ENCODE measurements around the gene CORO2A.
"Not testable (repeated sequence)": the region's sequence is repeated elsewhere in the genome, so short reads cannot be mapped to it uniquely, and the experiment has no call there.

The CORO2A gene

DNA sequence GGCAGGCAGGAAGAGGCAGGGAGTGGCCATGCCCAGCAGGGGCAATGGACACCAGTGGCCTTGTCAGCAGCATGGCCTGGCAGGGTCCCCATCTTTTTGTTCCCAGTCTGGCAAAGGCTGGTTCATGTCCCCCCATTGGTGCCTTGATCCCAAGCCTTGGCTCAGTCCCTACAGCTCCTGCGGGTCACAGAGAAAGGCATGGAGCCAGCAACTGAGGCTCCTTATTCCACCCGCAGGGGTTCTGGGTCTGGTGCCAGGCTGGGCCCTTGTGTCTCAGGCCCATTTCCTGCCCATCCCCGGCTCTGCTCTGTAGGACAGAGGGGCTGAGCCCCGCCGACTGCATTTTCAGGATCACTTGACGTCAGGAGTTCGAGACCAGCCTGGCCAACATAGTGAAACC lies 87.4 kb downstream of the CORO2A start:
- DNase-seq (ENCODE audit: low read depth): no peak

DNA sequence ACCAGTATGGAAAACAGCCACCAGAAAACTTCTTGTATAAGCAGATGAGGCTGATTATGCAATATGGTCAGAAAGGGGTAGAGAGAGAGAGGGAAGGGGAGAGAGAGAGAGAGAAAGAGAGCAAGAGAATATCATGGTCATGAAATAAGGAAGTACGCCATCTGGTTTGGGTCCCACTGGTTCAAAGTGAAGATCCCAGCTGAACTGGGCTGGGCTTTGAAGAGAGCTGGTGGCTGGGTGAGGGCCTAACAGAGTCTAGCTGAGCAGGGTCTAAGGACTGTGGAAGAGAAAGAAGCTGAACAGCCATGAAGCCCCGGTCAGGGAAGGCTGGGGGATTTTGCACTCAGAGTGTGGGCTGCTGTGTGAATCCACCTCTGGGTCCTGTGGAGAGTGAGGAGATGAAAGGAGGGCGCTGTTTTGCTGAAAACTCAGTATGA lies 88.0 kb downstream of the CORO2A start:
- no peak for DNase-seq (ENCODE audit: low read depth)

DNA sequence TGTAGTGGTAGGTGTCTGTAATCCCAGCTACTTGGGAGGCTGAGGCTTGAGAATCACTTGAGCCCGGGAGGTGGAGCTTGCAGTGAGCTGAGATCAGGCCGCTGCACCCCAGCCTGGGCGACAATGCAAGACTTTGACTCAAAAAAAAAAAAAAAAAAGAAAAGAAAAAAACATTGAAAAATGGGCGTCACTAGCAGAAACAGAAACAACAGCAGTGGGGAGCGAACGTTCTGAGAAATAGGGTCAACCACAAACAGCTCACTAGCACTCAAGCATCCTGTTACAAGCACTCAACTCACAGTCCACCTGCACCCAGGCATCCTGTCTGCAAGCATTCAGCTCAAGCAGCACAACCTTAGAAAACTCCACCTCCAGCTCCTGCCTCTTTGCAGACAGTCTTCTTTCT lies 90.6 kb downstream of the CORO2A start:
- DNase-seq (ENCODE audit: low read depth): no peak

DNA sequence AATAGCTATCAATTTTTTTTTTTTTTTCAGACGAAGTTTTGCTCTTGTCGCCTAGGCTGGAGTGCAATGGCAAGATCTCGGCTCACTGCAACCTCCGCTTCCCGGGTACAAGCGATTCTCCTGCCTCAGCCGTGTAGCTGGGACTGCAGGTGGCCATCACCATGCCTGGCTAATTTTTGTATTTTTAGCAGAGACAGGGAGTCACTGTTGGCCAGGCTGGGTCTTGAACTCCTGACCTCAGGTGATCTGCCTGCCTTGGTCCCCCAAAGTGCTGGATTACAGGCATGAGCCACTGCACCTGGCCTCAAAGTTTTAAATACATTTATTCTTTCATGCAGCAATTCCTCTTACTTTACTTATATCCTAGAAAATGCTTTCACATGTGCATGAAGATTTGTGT lies 91.0 kb downstream of the CORO2A start:
- DNase-seq (ENCODE audit: low read depth): no peak

DNA sequence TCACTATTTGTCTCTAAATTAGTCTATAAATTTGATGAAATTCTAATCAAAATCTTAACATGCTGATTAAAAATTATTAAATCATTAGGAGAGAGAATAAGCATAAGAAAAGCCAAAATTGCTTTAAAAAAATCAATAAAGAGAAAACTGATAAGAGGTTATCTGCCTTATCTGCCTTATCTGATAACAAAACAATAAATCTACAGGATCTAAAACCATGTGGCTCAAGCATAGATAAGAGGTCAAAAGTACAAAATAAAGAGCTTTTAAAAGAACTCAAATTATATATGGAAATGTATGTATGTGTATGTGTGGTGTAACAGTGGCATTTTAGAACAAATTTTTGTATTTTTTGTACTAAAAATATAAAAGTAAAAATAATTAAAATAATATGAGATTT lies 92.0 kb downstream of the CORO2A start:
- no peak for DNase-seq (ENCODE audit: low read depth)

DNA sequence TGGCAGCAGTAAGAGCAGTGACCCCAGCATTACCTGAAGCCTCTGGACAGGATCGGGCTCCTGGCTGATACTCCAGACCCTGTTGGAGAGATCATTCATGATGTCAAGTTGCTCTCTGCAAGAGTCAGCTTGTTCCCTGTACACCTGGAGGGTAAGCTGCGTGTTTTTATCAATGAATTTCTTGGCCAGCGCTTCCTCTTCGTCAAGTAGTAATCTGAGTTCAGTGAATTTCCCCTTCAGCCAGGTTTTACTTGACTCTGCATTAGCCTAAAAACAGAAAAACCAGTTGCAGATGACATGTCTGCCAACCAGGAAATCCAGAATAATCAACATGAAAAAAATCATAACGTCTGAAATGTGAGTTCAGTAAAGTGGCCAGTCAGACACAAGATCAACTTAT lies 92.5 kb downstream of the CORO2A start:
- no peak for DNase-seq (ENCODE audit: low read depth)

DNA sequence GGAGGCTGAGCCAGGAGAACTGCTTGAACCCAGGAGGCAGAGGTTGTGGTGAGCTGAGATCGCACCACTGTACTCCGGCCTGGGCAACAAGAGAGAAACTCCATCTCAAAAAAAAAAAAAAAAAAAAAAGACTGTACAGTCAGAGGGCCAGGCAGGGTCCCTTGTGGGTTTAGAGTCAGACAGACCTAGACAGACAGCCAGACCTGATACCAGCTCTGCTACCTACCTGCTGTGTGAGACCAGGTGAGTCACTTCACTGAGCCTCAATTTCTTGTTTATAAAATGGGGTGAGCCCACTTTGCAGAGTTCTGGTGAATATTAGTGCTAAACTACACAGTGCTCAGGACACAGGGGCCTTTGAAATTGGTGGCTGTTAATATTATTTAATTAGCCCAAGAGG lies 93.1 kb downstream of the CORO2A start:
- DNase-seq (ENCODE audit: low read depth): no peak

DNA sequence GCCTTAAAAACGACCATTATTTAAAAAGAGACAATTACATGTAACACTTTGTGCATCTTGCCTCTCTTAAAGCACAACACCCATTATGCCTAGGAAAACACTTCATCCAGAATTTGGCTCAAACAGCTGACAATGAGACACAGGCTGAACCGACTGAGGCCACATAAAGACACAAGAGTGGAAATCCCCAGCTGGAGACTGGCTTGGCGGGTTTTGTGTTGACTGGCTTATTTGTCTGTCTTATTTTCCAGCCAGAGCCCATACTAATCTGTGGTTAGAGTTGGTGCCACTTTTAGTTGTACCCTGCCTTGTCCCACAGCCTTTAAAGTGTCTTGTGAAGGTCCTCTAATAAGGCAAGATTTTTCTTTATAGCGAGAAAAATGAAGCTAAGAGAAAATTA lies 94.6 kb downstream of the CORO2A start:
- no peak for DNase-seq (ENCODE audit: low read depth)

DNA sequence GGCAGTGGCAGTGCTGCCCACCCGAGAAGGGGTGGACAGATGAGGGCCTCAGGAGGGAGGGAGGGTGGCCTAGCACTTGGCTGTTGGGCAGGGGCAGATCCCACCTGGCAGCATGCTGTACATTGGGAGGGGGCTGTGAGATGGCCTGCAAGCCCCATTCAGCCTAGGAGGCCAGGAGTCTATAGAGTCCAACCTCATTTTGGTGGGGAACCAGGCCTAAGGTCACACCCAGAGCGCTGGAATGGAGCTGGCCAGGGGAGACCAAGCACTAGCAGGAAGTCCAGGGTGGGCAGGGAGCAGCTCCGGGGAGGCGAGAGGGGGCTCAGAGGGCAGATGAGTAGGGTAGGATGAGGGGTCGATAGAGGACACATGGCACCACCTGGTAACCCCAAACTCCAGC lies 96.3 kb downstream of the CORO2A start:
- no peak for DNase-seq (ENCODE audit: low read depth)

DNA sequence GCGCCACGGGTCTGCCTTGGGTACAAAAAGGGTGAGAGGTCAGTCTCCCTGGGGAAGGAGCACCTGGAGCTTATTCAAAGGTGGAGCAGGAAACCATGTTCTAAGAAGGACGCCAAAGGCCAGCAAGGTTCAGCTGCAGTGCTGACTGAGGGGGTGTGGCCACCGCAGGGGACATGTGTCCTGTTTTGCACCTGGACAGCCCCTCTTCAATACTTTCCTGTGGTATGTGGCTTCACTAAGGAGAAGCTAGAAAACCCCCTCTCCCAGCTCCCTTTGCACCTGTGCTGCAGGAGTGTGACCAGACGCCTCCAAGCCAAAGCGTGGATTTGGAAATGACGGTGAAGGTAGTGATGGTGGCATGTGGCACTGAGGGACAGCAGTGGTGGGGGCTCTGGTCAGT lies 97.0 kb downstream of the CORO2A start:
- DNase-seq (ENCODE audit: low read depth): no peak

DNA sequence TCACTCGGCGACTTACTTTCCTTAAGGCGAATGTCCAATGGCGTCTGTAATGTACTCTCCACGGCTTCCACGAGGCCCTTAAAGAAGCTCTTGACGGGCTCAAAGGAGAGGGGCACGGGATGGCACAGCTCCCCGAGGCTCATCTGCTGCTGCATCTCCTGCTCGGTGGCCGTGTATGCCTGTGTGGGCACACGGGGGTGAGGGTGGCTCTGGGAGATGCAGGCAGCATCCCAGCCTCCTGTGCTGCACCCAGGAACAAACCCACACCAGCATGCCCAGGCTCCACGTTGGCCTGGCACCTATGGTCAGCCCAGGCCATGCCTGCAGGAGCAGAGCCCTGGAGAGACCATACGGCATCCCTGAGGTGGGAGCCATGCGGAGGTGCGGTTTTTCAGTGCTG lies 97.6 kb downstream of the CORO2A start:
- no peak for DNase-seq (ENCODE audit: low read depth)

DNA sequence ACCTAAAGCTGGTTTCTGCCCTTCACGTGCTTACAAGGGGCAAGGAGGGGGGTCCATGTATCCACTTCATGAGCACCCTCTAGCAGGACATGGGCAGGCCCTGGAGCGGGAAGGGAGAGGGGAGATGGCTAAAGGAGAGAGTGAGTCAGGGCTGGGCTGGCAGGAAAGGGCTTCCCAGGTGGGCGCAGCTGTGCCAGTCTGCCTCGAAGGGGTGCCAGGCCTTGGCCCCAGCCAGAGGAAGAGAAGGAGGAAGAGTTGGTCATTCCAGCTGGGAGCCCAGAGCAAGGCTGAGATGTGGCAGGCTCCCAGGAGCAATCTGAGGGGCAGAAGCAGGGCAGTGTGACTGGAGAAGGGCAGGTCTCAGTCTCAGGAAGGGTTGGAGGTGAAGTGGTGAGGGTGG lies 98.1 kb downstream of the CORO2A start:
- DNase-seq (ENCODE audit: low read depth): no peak

DNA sequence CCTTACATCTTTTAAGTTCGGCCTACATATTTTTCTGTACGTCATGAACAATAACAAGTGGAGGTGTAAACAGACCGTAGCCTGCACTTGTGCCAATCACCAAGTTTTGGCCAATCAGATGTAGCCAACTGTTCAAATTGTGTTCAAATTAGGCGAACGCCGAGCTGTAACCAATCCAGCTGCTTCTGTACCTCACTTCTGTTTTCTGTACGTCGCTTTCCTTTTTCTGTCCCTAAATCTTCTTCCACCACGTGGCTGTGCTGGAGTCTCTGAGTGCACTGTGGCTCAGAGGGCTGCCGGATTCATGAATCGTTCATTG lies 99.9 kb downstream of the CORO2A start:
- no peak for DNase-seq (ENCODE audit: low read depth)

DNA sequence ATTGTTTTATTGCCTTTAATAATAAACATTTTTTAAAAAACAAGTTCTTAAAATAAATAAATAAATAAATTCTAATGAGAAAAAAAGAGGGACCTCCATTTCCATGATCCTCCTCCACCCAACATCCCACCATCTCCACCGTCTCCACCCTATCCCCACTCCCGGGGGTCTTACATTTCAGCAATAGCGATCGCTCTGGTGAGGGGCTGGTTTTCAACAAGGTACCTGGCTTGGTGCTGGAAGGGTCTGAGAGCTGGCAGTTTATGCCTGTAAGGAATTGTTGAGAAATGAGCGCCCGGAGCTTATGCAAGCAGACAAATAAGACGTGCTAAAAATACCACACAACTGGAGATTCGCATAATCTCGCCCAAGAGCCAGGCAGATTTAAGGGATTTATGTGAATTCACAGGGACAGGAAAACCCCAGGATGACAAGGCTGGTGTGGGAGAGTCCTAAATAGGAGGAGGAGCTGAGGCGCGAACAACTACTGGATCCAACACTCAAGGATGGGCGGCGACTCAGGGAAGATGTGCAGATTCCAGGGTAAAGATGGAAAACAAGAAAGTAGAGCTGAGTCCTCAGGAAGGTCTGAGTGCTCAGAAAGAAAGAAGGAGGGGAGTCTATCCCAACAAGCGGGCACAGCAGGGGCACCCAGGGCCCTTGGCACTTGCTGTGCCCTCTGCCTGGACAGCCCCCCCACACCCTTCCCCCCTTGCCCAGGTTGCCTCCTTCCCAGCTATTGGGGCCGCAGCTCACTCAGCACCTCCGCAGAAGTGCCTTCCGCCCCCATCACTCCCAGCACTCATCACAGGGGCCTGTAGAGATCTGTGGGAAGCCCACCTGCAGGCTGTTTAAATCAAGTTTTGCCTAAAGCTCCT lies 100.5 kb downstream of the CORO2A start:
- DNase-seq (ENCODE audit: low read depth): no peak

DNA sequence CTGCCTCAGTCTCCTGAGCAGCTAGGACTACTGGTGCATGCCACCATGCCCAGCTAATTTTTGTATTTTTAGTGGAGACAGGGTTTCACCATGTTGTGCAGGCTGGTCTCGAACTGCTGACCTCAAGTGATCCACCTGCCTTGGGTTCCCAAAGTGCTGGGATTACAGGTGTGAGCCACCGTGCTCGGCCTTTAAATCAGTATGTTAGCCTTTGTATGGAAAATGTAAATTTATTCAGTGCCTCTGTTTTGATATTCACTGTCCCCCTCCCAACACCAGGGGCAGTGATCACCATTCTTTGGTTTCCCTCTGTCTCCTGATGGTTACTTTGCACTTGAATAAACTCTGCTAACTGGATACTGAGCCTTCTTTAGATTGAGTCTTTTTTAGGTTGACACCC lies 101.8 kb downstream of the CORO2A start:
- DNase-seq (ENCODE audit: low read depth): not testable (repeated sequence)

DNA sequence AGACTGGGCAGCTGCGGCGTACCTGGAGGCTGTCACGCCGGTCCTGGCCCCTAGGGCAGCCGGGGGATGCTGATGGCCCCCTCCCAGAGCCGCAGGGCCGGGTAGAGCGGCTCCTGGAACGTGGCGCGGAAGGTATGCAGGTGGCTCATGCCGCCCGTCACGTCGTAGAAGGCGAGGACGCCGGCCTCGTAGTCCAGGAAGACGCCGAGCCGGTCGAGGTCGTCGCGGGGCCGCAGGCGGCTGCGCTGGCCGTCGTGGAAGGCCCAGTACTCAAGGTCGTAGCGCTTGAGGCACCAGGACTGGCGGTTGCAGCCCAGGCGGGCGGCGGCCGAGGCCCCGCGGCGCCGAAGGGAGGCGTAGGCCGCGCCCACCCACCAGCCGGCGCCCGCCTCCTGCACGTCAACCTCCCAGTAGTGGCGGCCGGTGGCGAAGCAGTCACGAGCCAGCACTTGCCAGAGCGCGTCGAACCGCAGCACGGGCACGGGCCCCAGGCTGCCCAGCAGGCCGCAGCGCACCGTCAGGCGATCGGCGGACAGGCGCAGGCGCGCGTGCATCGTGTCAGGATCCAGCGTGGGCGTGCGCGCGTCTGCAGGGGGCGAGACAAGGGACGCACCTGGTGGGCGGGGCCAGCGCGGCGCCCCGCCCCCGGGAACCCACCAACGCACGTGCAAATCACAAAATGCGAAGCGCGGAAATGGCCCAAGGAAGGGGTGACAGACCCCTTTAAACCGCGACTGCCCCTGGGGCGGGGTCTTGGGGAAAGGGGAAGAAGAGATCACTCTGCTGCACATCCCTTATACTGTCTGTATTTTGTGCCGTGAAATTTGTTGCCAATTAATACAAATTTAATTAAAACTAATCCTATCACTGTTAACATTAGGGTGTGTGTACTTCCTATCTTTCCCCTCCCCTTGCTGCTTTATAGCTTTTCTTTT lies 104.8 kb downstream of the CORO2A start:
- peak; percentile 17 for DNase-seq (ENCODE audit: low read depth)

DNA sequence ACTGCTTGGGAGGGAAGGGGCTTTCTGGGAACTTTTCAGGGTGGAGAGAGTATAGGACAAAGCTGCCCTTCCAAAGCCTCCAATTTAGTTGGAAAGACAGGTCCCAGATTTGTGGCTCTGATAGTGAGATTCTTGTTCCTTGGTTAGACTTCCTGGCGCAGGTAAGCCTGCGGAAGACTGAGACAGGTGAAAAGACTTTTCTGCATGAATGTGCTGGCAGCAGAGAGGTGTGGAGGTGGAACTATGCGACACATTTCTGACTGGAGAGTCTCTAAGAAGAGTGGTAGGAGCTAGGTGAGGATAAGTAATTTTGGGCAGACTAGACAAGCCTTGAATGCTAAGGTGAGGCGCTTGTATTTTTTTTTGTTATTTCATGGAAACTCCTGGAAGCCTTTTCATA lies 106.0 kb downstream of the CORO2A start:
- DNase-seq (ENCODE audit: low read depth): no peak

DNA sequence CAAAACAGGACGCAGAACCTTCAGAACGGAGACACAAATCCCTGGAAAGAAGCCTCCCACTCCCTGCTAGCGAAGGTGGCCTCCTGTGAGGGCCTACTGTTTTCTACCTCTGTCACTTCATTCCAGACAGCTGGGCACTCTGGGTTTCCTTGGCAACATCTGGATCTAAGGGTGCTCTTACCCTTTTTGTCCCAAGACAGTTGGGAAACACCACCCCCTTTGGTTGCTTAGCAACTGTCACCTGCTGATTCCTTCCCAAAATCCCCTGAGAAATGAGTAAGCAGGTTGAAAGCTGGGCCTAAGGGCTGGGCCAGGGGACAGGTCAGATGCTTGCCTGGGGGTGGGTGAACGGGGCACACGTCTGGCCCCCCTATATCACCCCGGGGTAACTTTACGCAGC lies 106.5 kb downstream of the CORO2A start:
- no peak for DNase-seq (ENCODE audit: low read depth)

DNA sequence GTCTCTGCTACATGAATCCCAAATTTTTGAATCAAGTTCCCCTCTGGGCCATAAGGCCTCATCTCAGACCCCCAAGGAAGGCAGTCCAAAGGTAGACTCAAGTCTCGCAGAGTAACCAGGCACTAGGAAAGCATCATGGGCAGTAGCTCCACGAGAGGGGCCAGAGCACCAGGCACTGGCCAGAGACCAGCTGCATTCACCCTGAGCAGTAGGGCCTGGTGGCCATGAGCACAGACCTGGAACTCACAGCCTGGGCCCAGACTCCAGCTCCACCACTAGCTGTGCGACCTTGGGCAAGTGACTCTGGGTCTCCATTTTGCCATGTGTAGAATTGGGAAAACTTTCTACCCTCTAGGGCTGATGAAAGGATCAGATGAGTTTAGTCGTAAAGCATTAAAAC lies 107.4 kb downstream of the CORO2A start:
- DNase-seq (ENCODE audit: low read depth): no peak

DNA sequence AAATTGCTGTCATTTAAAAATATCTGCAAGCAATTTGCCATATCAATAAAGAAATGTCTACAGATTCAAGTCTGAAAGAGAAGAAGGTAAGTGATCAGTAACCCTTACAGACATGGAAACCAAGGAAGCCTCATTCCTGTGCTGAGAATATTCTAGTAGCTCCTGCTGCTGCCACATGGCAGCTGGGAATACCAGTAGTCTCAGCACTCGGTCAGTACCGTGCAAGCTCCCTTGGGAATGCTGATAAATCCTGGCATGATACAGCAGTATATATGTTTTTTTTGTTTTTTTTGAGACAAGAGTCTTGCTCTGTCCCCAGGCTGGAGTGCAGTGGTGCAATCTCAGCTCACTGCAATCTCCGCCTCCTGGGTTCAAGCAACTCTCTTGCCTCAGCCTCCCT lies 108.0 kb downstream of the CORO2A start:
- no peak for DNase-seq (ENCODE audit: low read depth)

DNA sequence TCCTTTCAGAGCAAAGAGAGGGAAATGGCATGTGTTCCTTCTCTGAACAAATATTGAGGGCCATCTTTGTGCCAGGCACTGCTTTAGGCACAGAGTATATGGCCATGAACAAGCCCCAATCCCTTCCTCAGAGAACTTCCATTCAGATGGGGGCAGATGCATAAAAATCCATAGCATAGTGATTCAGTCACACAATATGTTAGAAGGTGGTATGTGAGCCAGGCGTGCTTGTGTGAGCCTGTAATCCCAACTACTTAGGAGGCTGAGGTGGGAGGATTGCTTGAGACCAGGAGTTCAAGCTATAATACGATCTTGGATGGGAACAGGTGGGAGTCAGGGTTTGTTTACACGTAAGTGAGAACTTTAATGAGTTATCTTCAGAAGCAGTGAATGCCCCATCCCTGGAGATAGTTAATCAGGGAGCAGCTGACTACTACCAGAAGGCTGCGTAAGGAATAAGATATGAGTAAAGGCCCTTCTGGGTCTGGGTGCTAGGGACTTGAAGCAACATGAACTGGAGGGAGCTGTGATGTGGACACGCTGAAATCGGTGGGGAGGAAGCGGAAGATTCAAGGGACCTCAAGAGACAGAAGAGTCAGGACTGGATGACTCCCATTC lies 108.8 kb downstream of the CORO2A start:
- DNase-seq (ENCODE audit: low read depth): no peak

DNA sequence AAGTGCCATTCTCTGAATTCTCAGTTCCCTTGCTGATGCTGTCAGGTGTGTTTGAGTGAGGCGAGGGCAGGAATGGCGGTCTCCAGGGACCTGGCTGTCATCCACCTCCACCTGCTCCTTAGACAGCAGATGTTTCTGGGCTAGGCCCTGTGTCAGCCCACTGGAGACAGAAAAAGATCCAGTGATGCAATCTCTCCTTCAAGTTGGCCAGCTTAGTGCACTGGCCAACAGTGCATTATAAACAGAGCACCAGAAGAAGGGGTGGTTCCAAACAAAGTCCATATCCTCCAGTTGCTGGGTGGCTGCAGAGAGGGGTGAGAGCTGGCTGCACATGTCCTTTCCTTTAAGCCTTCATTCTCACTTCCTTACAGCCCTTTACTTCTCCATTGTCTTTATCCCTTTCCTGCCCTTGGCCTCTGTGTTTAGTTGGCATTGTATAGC lies 109.4 kb downstream of the CORO2A start:
- peak; percentile 16 for DNase-seq (ENCODE audit: low read depth)
